NCI-H2171 (cell line): ENCODE measurements around the gene CNGB1.
A peak's percentile ranks its signal among the peaks of the same experiment; 100 is the strongest.
"Not testable (repeated sequence)": the region's sequence is repeated elsewhere in the genome, so short reads cannot be mapped to it uniquely, and the experiment has no call there.

Experiments
- DNase-seq: peaks from one replicate; lab custom pipeline; 2025; lab: John Stamatoyannopoulos, UW

The CNGB1 gene

GRCh38 chr16:57997176-57997527 is 26.2 kb upstream of the CNGB1 start:
- DNase-seq = no peak

DNA sequence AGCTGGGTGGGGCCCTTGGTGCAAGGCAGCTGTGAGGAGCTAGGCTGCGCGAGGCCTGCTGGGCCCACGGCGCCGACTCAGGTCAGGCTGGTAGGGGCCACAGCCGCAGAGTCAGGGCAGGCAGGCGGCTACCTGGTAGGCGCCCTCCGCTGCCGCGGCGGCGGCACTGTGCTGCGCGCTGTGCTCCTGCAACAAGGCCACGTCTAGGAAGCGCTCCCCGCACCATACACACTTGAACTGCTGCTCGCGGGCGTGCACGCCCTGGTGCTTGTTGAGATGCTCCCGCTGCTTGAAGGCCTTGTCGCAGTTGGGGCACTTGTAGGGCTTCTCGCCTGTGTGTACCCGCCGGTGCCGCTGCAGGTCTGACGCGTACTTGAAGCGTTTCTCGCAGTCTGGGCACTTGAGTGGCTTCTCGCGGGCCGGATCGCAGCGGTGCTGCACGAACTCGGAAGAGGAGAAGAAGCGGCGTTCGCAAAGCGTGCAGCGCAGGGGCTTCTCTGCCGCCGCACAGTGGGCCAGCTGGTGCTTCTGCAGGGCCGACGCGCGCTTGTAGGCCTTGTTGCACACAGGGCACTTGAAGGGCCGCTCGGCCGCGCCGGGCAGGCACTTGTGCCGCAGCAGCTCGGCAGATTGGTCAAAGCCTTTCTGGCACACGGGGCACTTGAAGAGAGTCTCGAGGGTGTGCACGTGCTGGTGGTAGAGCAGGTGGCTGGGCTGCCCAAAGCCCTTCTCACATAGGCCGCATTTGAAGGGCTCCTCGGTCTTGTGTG is 25.7 kb upstream of the CNGB1 start:
- no peak for DNase-seq

DNA sequence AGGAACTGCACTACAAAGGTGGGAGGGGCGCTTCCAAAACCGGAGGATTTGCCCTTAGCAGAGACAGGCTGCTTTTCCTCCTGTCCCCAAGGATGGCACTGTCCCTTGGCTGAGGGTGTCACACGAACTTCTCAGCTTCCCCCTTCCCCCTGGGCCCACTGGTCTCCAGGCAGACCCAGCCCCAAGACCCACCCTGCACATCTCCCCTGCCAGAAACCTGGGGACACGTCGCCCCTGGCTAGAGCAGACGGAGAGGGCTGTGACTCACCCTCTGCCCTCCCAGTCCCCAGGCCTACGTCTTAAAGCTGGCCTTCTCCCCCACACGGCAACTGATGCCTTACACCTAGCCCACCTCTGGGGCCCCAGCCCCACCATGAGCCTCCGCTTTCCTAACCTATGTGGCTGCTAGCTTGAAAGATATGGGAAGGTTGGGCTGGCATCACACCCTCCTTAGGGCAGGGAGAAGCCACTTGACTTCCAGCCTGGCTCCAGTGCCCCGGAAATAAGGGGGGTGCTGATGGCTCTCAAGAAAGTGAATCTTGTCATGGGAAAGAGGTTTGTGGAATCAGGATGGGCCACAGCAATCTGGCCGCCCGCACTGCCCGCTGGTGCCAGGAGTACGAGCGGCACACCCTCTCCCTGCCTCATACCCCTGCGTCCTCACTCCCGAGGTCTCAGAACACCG is 24.9 kb upstream of the CNGB1 start:
- DNase-seq = no peak

DNA sequence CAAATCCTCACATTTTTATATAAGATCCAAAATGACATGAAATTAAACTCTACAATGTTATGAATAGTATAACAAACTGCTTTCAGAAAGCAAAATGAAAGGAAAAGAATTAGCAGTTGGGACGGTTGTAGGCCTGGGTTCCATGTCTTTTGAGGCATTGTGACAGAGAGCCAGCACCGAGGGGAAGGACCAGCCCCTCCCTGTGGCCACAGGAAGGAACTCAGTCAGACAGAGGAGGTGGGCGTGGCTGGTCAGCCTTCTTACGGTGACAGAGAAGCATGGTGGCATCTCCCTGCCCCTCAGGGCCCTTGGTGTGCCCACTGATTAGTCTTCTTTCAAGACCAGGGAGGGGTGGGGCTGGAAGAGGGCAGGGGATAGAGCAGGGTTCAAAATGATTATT is 23.9 kb upstream of the CNGB1 start:
- no peak for DNase-seq

DNA sequence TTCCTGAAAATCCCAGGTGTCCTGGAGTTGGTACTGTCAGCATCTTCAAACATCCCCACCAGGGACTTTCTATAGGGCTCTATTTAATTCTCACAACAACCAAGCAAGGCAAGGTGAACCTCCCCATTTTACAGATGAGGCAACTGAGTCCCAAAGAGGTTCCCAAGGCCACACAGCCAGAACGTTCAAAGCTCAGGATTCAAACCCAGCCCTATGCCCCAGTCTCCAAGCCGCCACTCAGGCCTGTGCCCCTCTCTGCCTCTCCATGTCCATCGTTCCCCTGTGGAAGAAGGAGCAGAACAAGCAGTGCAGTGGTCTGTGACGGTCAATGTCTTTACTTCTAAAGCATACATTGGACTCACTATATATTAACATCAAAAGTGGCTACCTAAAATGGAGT is 23.4 kb upstream of the CNGB1 start:
- DNase-seq = no peak

DNA sequence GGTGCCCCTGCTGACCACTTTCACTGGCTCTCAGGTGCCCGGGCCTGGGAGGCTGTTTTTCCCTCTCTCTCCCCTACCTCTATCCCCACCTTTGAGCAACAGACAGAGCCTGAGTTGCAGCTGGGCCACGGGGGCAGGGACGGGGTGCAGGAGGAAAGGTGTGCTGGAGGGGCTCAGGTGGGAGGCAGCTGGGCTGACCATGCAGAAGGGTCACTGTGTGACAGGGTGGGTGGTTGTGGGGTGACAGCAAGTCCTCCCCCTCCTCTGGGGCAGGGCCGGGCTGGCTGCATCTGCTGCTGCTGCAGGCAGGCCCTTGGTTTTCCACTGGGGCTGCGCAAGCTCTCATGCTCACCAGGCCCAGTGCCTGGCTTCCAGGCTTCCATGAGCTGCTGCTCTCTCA is 23.0 kb upstream of the CNGB1 start:
- no peak for DNase-seq

GRCh38 chr16:57993438-57993837 is 22.5 kb upstream of the CNGB1 start:
- DNase-seq = peak; percentile 47

- no peak for DNase-seq
These were observed 21.2 kb upstream of the CNGB1 start for GRCh38 chr16:57992084-57992483.

DNA sequence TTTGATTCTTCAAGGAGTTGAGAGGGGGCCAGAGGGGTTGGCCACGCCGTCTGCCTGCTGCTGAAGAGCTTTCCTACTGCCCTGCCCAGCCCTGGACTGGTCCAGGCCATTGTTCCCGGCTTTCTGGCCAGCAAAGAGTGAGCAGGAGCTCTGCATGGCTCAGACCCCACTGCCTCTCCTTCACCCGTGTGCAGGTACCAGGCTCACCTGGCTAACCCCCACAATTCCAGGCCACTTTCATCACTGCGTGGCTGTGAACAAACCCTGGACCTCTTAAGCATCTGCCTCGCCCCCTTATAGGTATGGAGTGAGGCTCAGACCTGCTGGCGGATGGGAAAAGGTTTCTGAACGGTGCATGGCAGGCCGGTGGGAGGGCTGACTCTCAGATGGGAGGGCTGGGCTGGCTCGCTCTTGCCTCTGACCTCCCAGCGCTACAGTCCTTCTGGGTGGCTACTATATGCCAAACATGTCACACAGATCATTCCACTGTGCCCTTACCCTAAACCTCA is 20.7 kb upstream of the CNGB1 start:
- DNase-seq = no peak

DNA sequence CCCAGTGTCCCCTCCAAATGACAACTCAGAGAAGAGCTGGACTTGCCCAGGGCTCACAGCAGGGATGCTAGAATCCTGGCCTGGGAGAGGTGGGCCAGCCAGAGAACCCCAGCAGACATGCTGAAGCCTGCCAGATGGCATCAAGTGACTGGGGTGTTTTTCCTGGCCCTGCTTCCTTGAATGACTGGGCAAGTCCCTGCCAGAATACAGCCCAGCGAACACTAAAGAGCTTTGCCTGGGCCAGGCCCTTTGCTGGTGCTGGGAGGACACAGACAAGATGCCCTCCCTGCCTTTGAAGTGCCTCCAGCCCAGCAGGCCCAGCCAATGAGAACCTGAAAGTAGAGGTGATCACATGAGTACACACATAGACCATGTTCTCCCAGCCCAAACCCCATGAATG is 18.0 kb upstream of the CNGB1 start:
- DNase-seq = peak; percentile 7

GRCh38 chr16:57987441-57988177 is 16.7 kb upstream of the CNGB1 start:
- DNase-seq = no peak

DNA sequence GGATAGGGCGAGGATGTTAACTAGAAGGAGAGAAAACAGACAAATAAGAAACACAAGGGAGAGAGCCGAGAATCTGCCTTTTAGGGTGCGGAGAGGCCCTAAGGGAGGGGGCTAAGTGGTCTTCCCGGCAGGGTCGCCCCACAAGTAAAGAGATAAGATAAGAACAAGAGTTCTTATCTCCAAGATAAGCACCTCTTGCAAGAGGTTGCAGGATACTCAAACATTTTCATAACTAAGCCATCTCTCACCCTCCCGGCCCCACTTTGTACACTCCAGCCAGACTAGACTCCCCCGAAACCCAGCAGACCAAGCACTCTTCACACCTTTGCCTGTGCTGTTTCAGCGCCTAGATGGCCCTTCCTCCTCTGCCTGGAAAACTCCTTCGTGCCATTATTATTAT is 15.3 kb upstream of the CNGB1 start:
- DNase-seq = no peak

- no peak for DNase-seq
These were observed 14.6 kb upstream of the CNGB1 start for GRCh38 chr16:57985204-57986181.

DNA sequence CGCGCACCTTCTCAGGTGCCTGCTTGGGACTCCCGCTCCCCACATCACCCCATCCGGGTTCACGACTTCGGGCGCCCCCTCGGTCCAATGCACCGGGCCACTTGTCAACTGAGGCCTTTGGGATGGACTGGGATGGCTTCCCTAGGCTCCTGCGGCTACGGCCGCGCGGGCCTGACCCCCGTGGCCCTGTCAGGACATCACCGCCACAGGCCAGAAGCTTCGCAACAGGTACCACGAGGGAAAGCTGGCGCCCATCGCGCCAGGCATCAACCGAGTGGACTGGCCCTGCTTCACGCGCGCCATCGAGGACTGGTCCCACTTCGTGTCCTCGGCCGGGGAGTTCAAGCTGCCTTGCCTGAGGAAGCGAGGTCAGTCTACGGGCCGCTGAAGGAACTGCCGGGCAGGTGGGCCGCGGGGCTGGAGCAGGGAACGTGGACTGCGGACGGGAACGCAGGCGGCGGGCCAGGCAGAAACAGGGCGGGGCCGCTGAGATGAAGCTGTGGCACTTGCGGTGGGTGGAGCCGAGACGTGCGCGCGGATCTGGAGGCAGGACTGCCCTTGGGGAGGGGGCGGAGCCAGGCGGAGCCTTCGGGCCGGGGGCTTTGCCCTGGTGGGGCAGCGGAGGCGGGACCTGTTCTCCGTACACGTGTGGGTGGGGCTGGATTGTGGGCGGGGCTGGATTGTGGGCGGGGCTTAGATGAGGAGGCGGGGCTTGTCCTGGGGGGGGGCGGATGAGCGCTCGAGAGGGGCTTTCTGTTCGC is 13.7 kb upstream of the CNGB1 start:
- no peak for DNase-seq

DNA sequence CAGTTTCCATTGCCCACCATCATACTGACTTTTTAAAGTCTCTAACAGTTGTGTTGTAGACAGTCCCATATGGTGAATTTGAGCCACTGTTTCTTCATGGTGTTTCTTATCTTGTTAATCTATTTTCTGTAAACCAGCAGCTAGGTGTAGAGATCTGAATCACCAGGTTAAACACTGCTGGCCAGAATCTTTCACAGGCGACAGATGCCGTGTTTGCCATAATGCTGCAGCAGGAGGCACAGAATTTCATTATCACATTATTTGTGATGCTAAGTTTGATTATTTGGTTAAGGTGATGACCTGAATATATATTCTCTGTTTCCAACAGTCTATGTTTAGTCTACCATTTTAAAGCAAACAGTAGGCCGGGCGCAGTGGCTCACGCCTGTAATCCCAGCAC is 11.5 kb upstream of the CNGB1 start:
- no peak for DNase-seq

GRCh38 chr16:57981636-57982035 is 10.7 kb upstream of the CNGB1 start:
- no peak for DNase-seq

- DNase-seq = no peak
These were observed 8.2 kb upstream of the CNGB1 start for GRCh38 chr16:57979006-57979585.

DNA sequence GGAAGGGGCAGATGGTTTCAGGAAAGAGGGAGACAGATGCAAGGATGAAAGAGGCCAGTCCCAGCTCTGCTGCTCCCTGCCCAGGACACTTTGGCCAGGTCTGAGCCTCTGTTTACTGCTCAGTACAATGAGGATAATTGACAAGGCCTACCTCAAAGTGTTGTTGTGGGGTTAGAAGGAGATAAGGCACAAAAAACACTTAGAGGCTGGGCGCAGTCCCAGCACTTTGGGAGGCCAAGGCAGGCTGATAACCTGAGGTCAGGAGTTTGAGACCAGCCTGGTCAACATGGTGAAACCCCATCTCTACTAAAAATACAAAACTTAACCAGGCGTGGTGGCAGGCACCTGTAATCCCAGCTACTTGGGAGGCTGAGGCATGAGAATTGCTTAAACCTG is 7.1 kb upstream of the CNGB1 start:
- not testable (repeated sequence) for DNase-seq

DNA sequence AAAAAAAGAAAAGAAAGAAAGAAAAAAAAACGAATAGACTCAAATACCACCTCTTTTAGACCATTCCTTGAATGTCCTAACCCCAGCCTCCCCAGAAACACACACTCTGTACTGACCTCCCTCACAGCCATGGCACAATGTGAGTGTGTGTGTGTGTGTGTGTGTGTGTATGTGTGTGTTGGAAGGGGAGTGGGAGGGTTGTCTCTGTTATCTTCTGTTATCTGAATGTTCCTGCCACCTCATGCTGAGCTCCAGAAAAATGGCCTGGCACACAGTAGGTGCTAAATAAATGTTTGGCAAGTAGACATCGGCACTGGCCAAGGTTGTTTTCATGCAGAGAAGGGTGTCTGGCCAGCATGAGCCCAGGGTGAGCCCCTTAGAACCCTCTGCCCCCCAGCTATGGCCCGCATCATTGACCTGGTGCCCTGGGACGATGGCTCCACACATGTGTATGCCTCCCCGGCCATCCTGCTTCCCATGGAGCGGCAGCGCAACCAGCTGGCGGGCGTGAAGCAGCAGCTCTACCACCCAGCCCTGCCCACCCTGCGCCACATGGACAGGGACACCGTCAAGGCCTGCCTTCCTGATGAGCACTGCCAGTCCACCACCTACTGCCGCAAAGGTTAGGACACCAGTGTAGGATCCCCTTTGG is 6.6 kb upstream of the CNGB1 start:
- DNase-seq = no peak

- no peak for DNase-seq
These were observed 5.4 kb upstream of the CNGB1 start for GRCh38 chr16:57976331-57976796.
